ENCODE measurements around the gene TAGLN2. TPM values are rescaled to one million over a fixed set of nuclear protein-coding genes. Genes with fewer than 3 reads are reported as not detected.
A peak's percentile ranks its signal among the peaks of the same experiment; 100 is the strongest.

The TAGLN2 gene
- total and polyA plus RNA-seq, 10 of the 15 experiments (the other 5 are each of a cell fraction or from before 2014, with no cell fraction given) = 155 to 611 (median 363) TPM

- no peak for TF ChIP-seq BCL3 (IDR thresholded peaks at IDR 0.05; ENCODE audit: borderline replicate concordance, insufficient read depth, low read depth, low read length, poor library complexity, severe bottlenecking)
- no peak for TF ChIP-seq RCOR1 (conservative IDR thresholded peaks at IDR 0.05; ENCODE audit: low read depth, low read length)
- TF ChIP-seq SIX5 (IDR thresholded peaks at IDR 0.05; ENCODE audit: low read depth, low read length, severe bottlenecking) = peak; percentile 71
Observed at GRCh38 chr1:159945483-159946241, 20.4 kb upstream of the TAGLN2 start, which contains the start of gene IGSF9 (continued).

- ChIA-PET RAD21 (ENCODE audit: unreplicated experiment) (interaction anchor here (1.4 kb wide), 1 partner anchor 22 kb away, joined by 3 read pairs; no protein-coding TSS in a partner anchor), POLR2A (no interaction called here), CTCF (interaction anchor here (1.3 kb wide), 1 partner anchor 146 kb away, joined by 3 read pairs; no protein-coding TSS in a partner anchor), SMC1A (ENCODE audit: uncharacterized antibody, unreplicated experiment) (no interaction called here)
- Histone ChIP-seq H4K20me1 (ENCODE audit: control insufficient read depth, insufficient read depth) (no peaks in the 10 kb centered on the region), H3K36me3 (ENCODE audit: control insufficient read depth in 2 of 2, insufficient read depth in 2 of 2, low read length in 1 of 2) (no peaks in the 10 kb centered on the region), H3K27ac (ENCODE audit: control insufficient read depth, insufficient read depth) (no peak overlapping the region), H3K79me2 (ENCODE audit: control insufficient read depth, insufficient read depth, low read length) (no peaks in the 10 kb centered on the region), H3K4me1 (ENCODE audit: control insufficient read depth, insufficient read depth, low read length) (no peaks in the 10 kb centered on the region; the same call in 1 of the 2 replicates), H3K9ac (ENCODE audit: control insufficient read depth, insufficient read depth, low read length) (no peak overlapping the region), H3K27me3 (replicated peaks in 1 of 2; ENCODE audit: control insufficient read depth in 2 of 2, insufficient read depth in 2 of 2, low read length in 1 of 2) (peaks cover 6 to 26% of the 10 kb centered on the region in 2 experiments), H3K9me3 (replicated peaks; ENCODE audit: control insufficient read depth, insufficient read depth, low read length) (no peaks in the 10 kb centered on the region), H3K4me2 (ENCODE audit: control insufficient read depth, insufficient read depth) (no peak overlapping the region; the same call in 1 of the 2 replicates), H3K4me3 (no peak overlapping the region), H2AFZ (ENCODE audit: control insufficient read depth, low read depth, low read length) (no peak overlapping the region)
- FAIRE-seq = no peak
- no peak for DNase-seq (ENCODE audit: low read depth, low spot score)
- BruUV-seq (replicated peaks) = no TSS peak
- WGBS (ENCODE audit: insufficient coverage, insufficient replicate concordance, low lambda C conversion rate, missing lambda C conversion rate) = 32% methylated on average over 10 of the region's 11 CpGs
- TF ChIP-seq PKNOX1 (IDR thresholded peaks at IDR 0.05) (no peak), NKRF (conservative IDR thresholded peaks at IDR 0.05) (no peak), CTCF (IDR thresholded peaks at IDR 0.05 in 2 of 3, conservative IDR thresholded peaks at IDR 0.05 in 1 of 3; ENCODE audit: control insufficient read depth in 2 of 3, extremely low read depth in 1 of 3, insufficient read depth in 1 of 3, low read depth in 3 of 3, low read length in 3 of 3) (no peak)
- in situ Hi-C loops (cut with MboI) = no loop called here
- no peak for ATAC-seq
- intact Hi-C loops (cut with micrococcal nuclease; ENCODE audit: unreplicated experiment) = no loop called here
Observed at GRCh38 chr1:159944623-159945455, 19.5 kb upstream of the TAGLN2 start.

Data from GM12878 (cell line).